ENCODE data around the gene CDC45. TPM values are rescaled to one million over a fixed set of nuclear protein-coding genes. Genes with fewer than 3 reads are reported as not detected.

The CDC45 gene
- total RNA-seq, 4 donors from 2014 or later: 11.7 TPM; not detected in 3

GRCh38 chr22:19447330-19448075 is 32.2 kb upstream of the CDC45 start, which contains the start of gene C22orf39:
Gene C22orf39, minus strand, starts transcription at chr22:19447711. Its CDS starts 23 bp downstream, at chr22:19447688.
- TF ChIP-seq CTCF (IDR thresholded peaks at IDR 0.05) (no peak), POLR2A (IDR thresholded peaks at IDR 0.05) (peak; percentile 45 to 89)
- H3K27ac ChIP-seq: peak within 1 kb of the TSS; percentile 91 to 94
- H3K4me3 ChIP-seq: peak within 1 kb of the TSS; percentile 63 to 96
- intact Hi-C loops (cut with DNase I; ENCODE audit: low total_unique reads): no loop called here
- no peaks in the 10 kb centered on the region for H3K36me3 ChIP-seq
- H3K4me1 ChIP-seq: no peaks in the 10 kb centered on the region
- no peaks in the 10 kb centered on the region for H3K27me3 ChIP-seq
- no peaks in the 10 kb centered on the region for H3K9me3 ChIP-seq
- DNase-seq: peak; percentile 89 to 90

GRCh38 chr22:19448076-19448607 is 31.6 kb upstream of the CDC45 start:
- TF ChIP-seq POLR2A (IDR thresholded peaks at IDR 0.05) (no peak), CTCF (IDR thresholded peaks at IDR 0.05) (no peak)
- DNase-seq: no peak
- Histone ChIP-seq H3K27me3 (no peaks in the 10 kb centered on the region), H3K27ac (peak overlapping the region; percentile 91 to 94), H3K4me3 (peak overlapping the region; percentile 63 to 96), H3K36me3 (no peaks in the 10 kb centered on the region), H3K9me3 (no peaks in the 10 kb centered on the region), H3K4me1 (no peaks in the 10 kb centered on the region)
- intact Hi-C loops (cut with DNase I; ENCODE audit: low total_unique reads): no loop called here

- H3K27ac ChIP-seq: no peak overlapping the region
- no peaks in the 10 kb centered on the region for H3K27me3 ChIP-seq
- H3K36me3 ChIP-seq: no peaks in the 10 kb centered on the region
- TF ChIP-seq CTCF (IDR thresholded peaks at IDR 0.05): no peak
- DNase-seq: no peak
- H3K4me3 ChIP-seq: no peak overlapping the region
- H3K9me3 ChIP-seq: no peaks in the 10 kb centered on the region
- intact Hi-C loops (cut with DNase I; ENCODE audit: low total_unique reads): no loop called here
- H3K4me1 ChIP-seq: no peaks in the 10 kb centered on the region
Observed at GRCh38 chr22:19448739-19449421, 30.8 kb upstream of the CDC45 start.

- Histone ChIP-seq H3K27ac (no peak overlapping the region), H3K4me3 (no peak overlapping the region), H3K9me3 (no peaks in the 10 kb centered on the region), H3K27me3 (no peaks in the 10 kb centered on the region), H3K36me3 (no peaks in the 10 kb centered on the region), H3K4me1 (no peaks in the 10 kb centered on the region)
- TF ChIP-seq POLR2A (IDR thresholded peaks at IDR 0.05): no peak
- TF ChIP-seq CTCF (IDR thresholded peaks at IDR 0.05): no peak
- intact Hi-C loops (cut with DNase I; ENCODE audit: low total_unique reads): no loop called here
- DNase-seq: no peak
Observed at GRCh38 chr22:19449422-19449767, 30.3 kb upstream of the CDC45 start.
